ENCODE results near the gene DLEU7.

The DLEU7 gene

DNA sequence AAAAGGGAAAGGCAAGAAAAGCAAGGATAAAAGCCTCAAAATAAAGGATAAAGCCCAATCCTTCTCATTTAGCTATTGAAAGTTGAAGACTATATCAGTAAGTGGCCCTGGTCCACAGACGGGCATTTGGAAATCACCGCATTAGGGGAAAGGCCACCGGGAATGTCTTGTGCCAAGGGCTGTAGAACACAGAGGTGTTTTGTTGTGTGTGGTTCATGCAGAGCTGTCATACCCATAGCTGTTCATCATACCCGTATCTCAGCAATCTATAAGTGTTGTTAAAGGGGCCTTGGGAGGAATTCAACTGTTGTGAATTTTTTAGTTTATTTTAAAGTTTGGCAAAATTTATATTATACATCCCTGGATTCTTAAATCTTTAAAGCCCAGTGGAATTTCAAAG, 33.0 kb downstream of the DLEU7 start:
- H3K27me3 ChIP-seq (ENCODE audit: low read depth, low read length) = no peaks in the 10 kb centered on the region
- H3K4me3 ChIP-seq (ENCODE audit: low read depth in 1 of 2, low read length in 2 of 2) = no peak overlapping the region
- H3K9me3 ChIP-seq (ENCODE audit: control insufficient read depth in 1 of 2, low read length in 2 of 2) = no peaks in the 10 kb centered on the region
- H3K36me3 ChIP-seq (ENCODE audit: control insufficient read depth in 1 of 2, insufficient read depth in 2 of 2, low read length in 2 of 2) = no peaks in the 10 kb centered on the region
- H3K4me1 ChIP-seq (ENCODE audit: control insufficient read depth in 1 of 2, insufficient read depth in 2 of 2, low read length in 2 of 2) = peaks cover 0 to 5% of the 10 kb centered on the region in 2 donors
- H3K27ac ChIP-seq (ENCODE audit: low read length) = no peak overlapping the region

DNA sequence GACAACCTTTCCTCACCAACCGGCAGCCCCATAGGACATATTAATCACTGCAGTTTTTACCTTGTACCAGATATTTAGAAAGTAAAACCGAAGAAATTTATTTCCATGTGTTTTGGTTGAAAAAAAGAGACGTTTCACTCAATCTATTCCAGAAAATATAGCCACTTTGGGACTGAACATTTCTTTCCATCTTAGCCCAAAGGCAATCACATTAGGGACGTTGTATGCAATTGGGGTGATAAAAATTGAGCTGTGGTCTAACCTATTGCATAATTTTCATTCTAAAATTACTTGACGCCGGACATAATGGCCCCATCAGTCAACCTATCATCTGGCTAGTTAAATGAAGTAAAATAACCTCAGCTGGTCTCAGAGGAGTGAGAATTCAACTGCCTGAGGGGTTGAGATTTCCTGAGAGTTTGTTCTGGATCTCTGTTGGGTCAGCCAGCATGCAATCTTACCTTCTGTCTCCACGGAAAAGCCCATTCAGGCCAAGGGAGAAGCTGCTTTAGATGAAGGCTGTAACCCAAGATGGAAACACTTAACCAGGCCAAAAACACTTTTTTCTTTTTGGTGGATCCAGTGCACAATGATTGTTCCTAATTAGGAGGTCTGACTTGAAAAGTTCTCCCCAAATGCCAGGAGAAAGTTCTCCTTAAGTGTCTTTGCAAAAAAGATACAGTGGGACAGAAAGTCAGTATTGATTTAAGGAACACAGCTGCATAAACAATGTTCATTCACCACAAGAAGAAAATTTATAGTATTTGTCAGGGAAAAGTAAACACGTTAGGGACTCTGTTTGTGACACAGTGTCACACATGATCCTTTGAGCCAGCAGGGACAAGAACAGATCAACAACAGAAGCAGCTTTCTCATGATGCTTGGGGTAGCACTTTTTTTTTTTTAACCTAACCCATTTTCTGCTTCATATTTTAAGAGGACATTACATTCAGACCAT, 34.1 kb downstream of the DLEU7 start:
- Histone ChIP-seq H3K9me3 (ENCODE audit: control insufficient read depth in 1 of 2, low read length in 2 of 2) (no peaks in the 10 kb centered on the region), H3K27ac (ENCODE audit: low read length) (no peak overlapping the region), H3K36me3 (ENCODE audit: control insufficient read depth in 1 of 2, insufficient read depth in 2 of 2, low read length in 2 of 2) (no peaks in the 10 kb centered on the region), H3K27me3 (ENCODE audit: low read depth, low read length) (no peaks in the 10 kb centered on the region), H3K4me1 (ENCODE audit: control insufficient read depth in 1 of 2, insufficient read depth in 2 of 2, low read length in 2 of 2) (peaks cover 0 to 5% of the 10 kb centered on the region in 2 donors), H3K4me3 (ENCODE audit: low read depth in 1 of 2, low read length in 2 of 2) (no peak overlapping the region)

DNA sequence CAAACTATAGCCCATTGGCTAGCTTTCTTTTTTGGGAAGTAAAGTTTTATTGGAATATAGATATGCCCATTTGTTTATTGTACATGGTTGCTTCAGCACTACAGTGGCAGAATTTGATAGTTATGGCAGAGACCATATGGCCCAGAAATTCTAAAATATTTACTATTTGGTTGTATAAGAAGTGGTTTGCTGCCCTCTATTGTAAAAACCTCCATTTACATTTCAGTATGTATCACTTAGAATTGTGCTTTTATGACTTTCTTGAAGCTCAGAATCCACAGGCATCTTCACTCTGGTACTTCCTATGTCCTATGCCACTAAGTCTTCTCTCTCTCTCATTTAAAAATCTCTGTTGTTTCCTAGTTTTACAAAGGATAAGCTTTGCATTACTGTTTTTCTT, 37.7 kb downstream of the DLEU7 start:
- Histone ChIP-seq H3K36me3 (ENCODE audit: control insufficient read depth in 1 of 2, insufficient read depth in 2 of 2, low read length in 2 of 2) (no peaks in the 10 kb centered on the region), H3K4me1 (ENCODE audit: control insufficient read depth in 1 of 2, insufficient read depth in 2 of 2, low read length in 2 of 2) (peaks cover 5 to 8% of the 10 kb centered on the region in 2 donors), H3K9me3 (ENCODE audit: control insufficient read depth in 1 of 2, low read length in 2 of 2) (no peaks in the 10 kb centered on the region), H3K4me3 (ENCODE audit: low read depth in 1 of 2, low read length in 2 of 2) (no peak overlapping the region), H3K27me3 (ENCODE audit: low read depth, low read length) (no peaks in the 10 kb centered on the region), H3K27ac (ENCODE audit: low read length) (no peak overlapping the region)

DNA sequence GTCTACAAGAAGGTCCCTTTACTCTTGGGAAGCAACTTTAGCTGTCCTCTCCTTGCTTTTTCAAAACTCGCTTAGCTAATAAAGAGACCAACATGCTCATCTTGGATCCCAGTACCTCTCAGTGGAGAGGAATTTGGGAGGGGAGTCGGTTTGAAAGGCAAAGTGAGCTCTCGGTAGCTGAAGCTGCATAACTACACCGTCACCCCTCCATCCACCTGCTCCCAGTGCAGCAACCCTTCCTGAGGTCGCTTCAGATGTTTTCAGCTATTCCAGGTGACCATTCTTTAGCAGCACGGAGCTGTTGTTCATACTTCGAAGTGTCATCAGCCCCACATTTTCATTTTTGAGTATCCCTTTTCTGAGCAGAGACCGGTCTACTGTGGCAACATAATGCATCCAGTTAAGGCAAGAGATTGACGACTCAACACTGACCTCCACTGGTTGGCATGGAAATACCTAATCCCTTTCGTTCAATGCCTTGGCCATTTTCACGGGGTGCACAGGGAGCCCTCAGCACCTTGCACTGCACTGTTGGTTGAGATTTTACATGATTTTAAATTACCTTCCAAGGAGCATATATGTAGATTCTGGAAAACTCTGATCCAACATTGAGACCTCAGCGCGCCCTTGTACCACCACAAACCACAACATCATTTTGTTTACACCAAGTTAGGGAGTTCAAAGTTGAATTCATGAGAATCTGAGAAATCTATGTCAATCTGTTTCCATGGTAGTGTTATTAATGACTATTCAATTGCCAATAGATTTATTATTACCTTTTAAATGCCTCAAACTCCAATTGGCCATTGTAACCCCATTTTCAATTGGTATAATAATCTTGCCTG, 42.2 kb downstream of the DLEU7 start:
- Histone ChIP-seq H3K27ac (ENCODE audit: low read length) (no peak overlapping the region), H3K4me3 (ENCODE audit: low read depth in 1 of 2, low read length in 2 of 2) (no peak overlapping the region), H3K9me3 (ENCODE audit: control insufficient read depth in 1 of 2, low read length in 2 of 2) (no peaks in the 10 kb centered on the region), H3K4me1 (ENCODE audit: control insufficient read depth in 1 of 2, insufficient read depth in 2 of 2, low read length in 2 of 2) (peaks cover 10 to 15% of the 10 kb centered on the region in 2 donors), H3K27me3 (ENCODE audit: low read depth, low read length) (no peaks in the 10 kb centered on the region), H3K36me3 (ENCODE audit: control insufficient read depth in 1 of 2, insufficient read depth in 2 of 2, low read length in 2 of 2) (no peaks in the 10 kb centered on the region)

DNA sequence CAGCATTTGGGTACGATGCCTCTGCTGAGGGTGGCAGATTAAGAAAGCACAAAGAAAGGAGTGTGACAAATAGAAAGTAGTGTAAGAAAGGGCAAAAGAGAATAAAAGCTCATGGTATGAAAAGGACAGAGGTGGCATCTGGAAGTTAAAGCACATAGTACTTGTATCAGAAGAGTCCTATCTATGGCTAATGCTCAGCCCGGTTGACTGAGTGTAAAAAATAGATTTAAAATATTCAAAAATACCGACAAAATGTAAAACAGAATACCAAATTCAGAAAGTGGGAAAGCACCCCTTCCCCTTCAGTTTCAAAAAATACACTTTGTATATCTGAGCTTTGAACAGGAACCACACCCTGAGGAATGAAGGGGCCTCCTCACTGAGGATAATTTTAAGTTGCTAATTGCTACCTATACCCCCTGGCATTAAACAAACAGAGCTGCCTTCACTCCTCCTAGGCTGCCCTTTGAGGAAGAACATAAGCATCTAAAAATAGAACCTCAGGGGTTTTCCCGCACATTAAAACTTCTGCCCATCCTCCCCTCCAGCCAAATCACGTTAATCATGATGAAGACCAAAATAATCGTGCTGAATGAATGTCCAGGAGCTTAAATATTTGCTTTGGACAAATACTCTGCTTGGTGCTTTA, 43.3 kb downstream of the DLEU7 start:
- peaks cover 10 to 15% of the 10 kb centered on the region in 2 donors for H3K4me1 ChIP-seq (ENCODE audit: control insufficient read depth in 1 of 2, insufficient read depth in 2 of 2, low read length in 2 of 2)
- no peaks in the 10 kb centered on the region for H3K36me3 ChIP-seq (ENCODE audit: control insufficient read depth in 1 of 2, insufficient read depth in 2 of 2, low read length in 2 of 2)
- no peak overlapping the region for H3K27ac ChIP-seq (ENCODE audit: low read length)
- no peak overlapping the region for H3K4me3 ChIP-seq (ENCODE audit: low read depth in 1 of 2, low read length in 2 of 2)
- H3K27me3 ChIP-seq (ENCODE audit: low read depth, low read length) = no peaks in the 10 kb centered on the region
- H3K9me3 ChIP-seq (ENCODE audit: control insufficient read depth in 1 of 2, low read length in 2 of 2) = no peaks in the 10 kb centered on the region

DNA sequence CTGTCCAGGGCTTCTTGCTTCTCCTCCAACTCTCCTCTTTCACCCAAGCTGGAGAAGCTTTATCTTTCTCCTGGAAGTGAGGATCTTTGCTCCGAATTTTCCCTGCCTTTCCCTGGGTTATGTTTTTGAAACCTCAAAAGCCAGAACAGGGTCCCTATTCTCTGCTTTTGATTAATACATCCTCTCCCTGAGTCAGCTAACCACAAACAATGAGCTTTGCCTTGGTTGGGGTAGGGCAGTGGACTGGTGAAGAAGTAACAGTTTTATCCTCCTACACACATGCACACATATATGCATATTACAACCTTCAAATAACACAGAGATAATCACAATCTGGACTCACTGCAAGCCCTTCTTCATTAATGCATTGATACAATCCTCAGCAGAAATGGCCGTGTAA, 44.6 kb downstream of the DLEU7 start:
- no peak overlapping the region for H3K4me3 ChIP-seq (ENCODE audit: low read depth in 1 of 2, low read length in 2 of 2)

DNA sequence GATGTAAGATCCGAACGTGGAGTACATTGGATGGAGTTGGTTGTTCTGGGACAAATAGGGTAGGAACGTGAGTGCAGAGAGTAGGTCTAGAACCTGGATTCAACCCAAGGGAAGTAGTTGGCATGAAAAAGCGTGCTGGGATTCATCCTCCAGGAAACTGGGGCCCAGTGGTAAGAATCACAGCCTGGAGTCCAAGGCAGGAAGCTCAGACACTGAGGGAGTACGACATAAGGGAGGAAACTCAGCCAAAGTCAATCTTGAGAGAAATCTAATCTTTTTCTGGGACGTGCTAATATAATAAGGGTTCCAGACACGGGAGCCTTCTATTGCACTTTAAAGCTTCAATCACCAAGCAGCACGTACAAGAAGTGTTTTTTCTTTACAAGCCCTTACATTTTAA, 46.4 kb downstream of the DLEU7 start:
- Histone ChIP-seq H3K4me3 (ENCODE audit: low read depth in 1 of 2, low read length in 2 of 2) (no peak overlapping the region), H3K27ac (ENCODE audit: low read length) (no peak overlapping the region), H3K9me3 (ENCODE audit: control insufficient read depth in 1 of 2, low read length in 2 of 2) (no peaks in the 10 kb centered on the region), H3K36me3 (ENCODE audit: control insufficient read depth in 1 of 2, insufficient read depth in 2 of 2, low read length in 2 of 2) (no peaks in the 10 kb centered on the region), H3K27me3 (ENCODE audit: low read depth, low read length) (no peaks in the 10 kb centered on the region), H3K4me1 (ENCODE audit: control insufficient read depth in 1 of 2, insufficient read depth in 2 of 2, low read length in 2 of 2) (peaks cover 10 to 15% of the 10 kb centered on the region in 2 donors)

More for the DNA sequence above, 44.6 kb downstream of the DLEU7 start:
- Histone ChIP-seq H3K9me3 (ENCODE audit: control insufficient read depth in 1 of 2, low read length in 2 of 2) (no peaks in the 10 kb centered on the region), H3K4me1 (ENCODE audit: control insufficient read depth in 1 of 2, insufficient read depth in 2 of 2, low read length in 2 of 2) (peaks cover 10 to 15% of the 10 kb centered on the region in 2 donors), H3K27me3 (ENCODE audit: low read depth, low read length) (no peaks in the 10 kb centered on the region), H3K27ac (ENCODE audit: low read length) (no peak overlapping the region), H3K36me3 (ENCODE audit: control insufficient read depth in 1 of 2, insufficient read depth in 2 of 2, low read length in 2 of 2) (no peaks in the 10 kb centered on the region)

DNA sequence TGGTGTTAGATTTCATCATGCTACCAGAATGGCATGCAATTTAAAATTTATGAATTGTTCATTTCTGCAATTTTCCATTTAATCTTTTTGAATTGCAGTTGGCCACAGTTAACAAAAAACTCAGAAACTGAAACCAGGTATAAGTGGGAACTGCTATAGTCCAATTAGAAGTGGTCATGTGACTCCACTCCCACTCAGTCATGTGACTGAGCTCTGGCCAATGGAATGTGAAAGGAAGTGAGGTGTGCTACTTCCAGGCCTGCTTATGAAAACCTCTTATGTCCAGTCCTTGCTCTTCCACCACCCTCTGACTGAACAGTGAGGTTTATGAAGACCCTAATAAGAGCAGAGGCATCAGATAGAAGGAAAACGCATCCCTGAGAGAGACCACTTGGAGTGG, 47.0 kb downstream of the DLEU7 start:
- Histone ChIP-seq H3K27me3 (ENCODE audit: low read depth, low read length) (no peaks in the 10 kb centered on the region), H3K36me3 (ENCODE audit: control insufficient read depth in 1 of 2, insufficient read depth in 2 of 2, low read length in 2 of 2) (no peaks in the 10 kb centered on the region), H3K27ac (ENCODE audit: low read length) (no peak overlapping the region), H3K4me1 (ENCODE audit: control insufficient read depth in 1 of 2, insufficient read depth in 2 of 2, low read length in 2 of 2) (peaks cover 10 to 15% of the 10 kb centered on the region in 2 donors), H3K9me3 (ENCODE audit: control insufficient read depth in 1 of 2, low read length in 2 of 2) (no peaks in the 10 kb centered on the region), H3K4me3 (ENCODE audit: low read depth in 1 of 2, low read length in 2 of 2) (no peak overlapping the region)

DNA sequence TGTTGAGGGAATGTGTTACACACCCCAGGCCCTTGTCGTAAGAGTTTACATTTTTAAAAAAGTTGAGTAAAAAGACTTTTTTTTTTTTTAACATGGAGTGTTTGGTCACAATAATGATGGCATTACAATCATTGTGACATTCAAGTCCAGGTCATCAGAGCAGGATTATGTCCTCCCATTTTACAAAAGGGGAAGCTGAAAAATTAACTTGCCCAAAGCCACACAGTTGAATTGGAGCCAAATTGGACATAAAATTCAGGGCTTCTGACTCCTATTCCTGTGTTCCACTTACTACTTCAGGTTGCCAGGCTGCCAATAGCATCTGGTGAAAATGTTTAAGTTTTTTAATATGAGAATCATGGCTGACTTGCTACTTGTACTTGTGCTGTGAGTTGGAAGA, 49.3 kb downstream of the DLEU7 start:
- Histone ChIP-seq H3K36me3 (ENCODE audit: control insufficient read depth in 1 of 2, insufficient read depth in 2 of 2, low read length in 2 of 2) (no peaks in the 10 kb centered on the region), H3K4me1 (ENCODE audit: control insufficient read depth in 1 of 2, insufficient read depth in 2 of 2, low read length in 2 of 2) (no peaks in the 10 kb centered on the region), H3K4me3 (ENCODE audit: low read depth in 1 of 2, low read length in 2 of 2) (no peak overlapping the region), H3K27ac (ENCODE audit: low read length) (no peak overlapping the region), H3K27me3 (ENCODE audit: low read depth, low read length) (no peaks in the 10 kb centered on the region), H3K9me3 (ENCODE audit: control insufficient read depth in 1 of 2, low read length in 2 of 2) (no peaks in the 10 kb centered on the region)

DNA sequence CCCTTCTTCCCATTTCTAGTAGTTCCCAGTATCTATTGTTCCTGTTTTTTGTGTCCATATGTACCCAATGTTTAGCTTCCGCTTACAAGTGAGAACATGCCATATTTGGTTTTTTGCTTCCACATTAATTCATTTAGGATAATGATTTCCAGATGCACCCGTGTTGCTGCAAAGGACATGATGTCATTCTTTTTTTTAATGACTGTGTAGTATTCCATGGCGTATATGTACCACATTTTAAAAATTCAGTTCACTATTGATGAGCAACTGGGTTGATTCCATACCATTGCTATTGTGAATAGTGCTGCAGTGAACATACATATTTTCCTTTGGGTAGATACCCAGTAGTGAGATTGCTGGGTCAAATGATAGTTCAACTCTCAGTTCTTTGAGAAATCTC, 50.5 kb downstream of the DLEU7 start:
- Histone ChIP-seq H3K27ac (ENCODE audit: low read length) (no peak overlapping the region), H3K36me3 (ENCODE audit: control insufficient read depth in 1 of 2, insufficient read depth in 2 of 2, low read length in 2 of 2) (no peaks in the 10 kb centered on the region), H3K27me3 (ENCODE audit: low read depth, low read length) (no peaks in the 10 kb centered on the region), H3K4me3 (ENCODE audit: low read depth in 1 of 2, low read length in 2 of 2) (no peak overlapping the region), H3K9me3 (ENCODE audit: control insufficient read depth in 1 of 2, low read length in 2 of 2) (no peaks in the 10 kb centered on the region), H3K4me1 (ENCODE audit: control insufficient read depth in 1 of 2, insufficient read depth in 2 of 2, low read length in 2 of 2) (no peaks in the 10 kb centered on the region)
